Measurements from ENCODE around the gene NCKAP5.
"Not testable (repeated sequence)": the region's sequence is repeated elsewhere in the genome, so short reads cannot be mapped to it uniquely, and the experiment has no call there.

Gene NCKAP5

GRCh38 chr2:132733094-132733493 lies 835.2 kb downstream of the NCKAP5 start:
- DNase-seq = no peak

- DNase-seq = no peak
Measured at GRCh38 chr2:132732694-132733093, 835.6 kb downstream of the NCKAP5 start.

- no peak for DNase-seq
Measured at GRCh38 chr2:132731441-132731840, 836.8 kb downstream of the NCKAP5 start.

GRCh38 chr2:132730611-132731010 lies 837.7 kb downstream of the NCKAP5 start:
- DNase-seq = no peak

GRCh38 chr2:132729522-132729921 lies 838.7 kb downstream of the NCKAP5 start:
- DNase-seq = no peak

- no peak for DNase-seq
Measured at GRCh38 chr2:132726155-132726554, 842.1 kb downstream of the NCKAP5 start.

GRCh38 chr2:132725748-132726147 lies 842.5 kb downstream of the NCKAP5 start:
- DNase-seq = no peak

GRCh38 chr2:132725148-132725547 lies 843.1 kb downstream of the NCKAP5 start:
- no peak for DNase-seq

GRCh38 chr2:132721938-132722337 lies 846.3 kb downstream of the NCKAP5 start:
- DNase-seq = no peak

- no peak for DNase-seq
Measured at GRCh38 chr2:132720393-132720792, 847.9 kb downstream of the NCKAP5 start.

- no peak for DNase-seq
Measured at GRCh38 chr2:132719480-132719879, 848.8 kb downstream of the NCKAP5 start.

- no peak for DNase-seq
Measured at GRCh38 chr2:132716954-132717353, 851.3 kb downstream of the NCKAP5 start.

- no peak for DNase-seq
Measured at GRCh38 chr2:132715386-132716351, 852.6 kb downstream of the NCKAP5 start.

- no peak for DNase-seq
Measured at GRCh38 chr2:132703396-132703795, 864.9 kb downstream of the NCKAP5 start.

GRCh38 chr2:132701810-132702209 lies 866.5 kb downstream of the NCKAP5 start:
- no peak for DNase-seq

- not testable (repeated sequence) for DNase-seq
Measured at GRCh38 chr2:132699802-132700201, 868.5 kb downstream of the NCKAP5 start.

- not testable (repeated sequence) for DNase-seq
Measured at GRCh38 chr2:132698347-132698746, 869.9 kb downstream of the NCKAP5 start.

- no peak for DNase-seq
Measured at GRCh38 chr2:132697556-132698205, 870.6 kb downstream of the NCKAP5 start.

GRCh38 chr2:132692816-132693215 lies 875.4 kb downstream of the NCKAP5 start:
- no peak for DNase-seq

- no peak for DNase-seq
Measured at GRCh38 chr2:132691556-132691955, 876.7 kb downstream of the NCKAP5 start.

GRCh38 chr2:132690664-132691303 lies 877.5 kb downstream of the NCKAP5 start:
- no peak for DNase-seq

- DNase-seq = no peak
Measured at GRCh38 chr2:132681766-132682165, 886.5 kb downstream of the NCKAP5 start.

- DNase-seq = no peak
Measured at GRCh38 chr2:132680544-132680943, 887.7 kb downstream of the NCKAP5 start.

- no peak for DNase-seq
Measured at GRCh38 chr2:132678483-132678882, 889.8 kb downstream of the NCKAP5 start.
